ENCODE results near the gene SNRPA1. TPM values are rescaled to one million over a fixed set of nuclear protein-coding genes. Genes with fewer than 3 reads are reported as not detected.
A peak's percentile ranks its signal among the peaks of the same experiment; 100 is the strongest.

SNRPA1 gene
- total and polyA plus RNA-seq, 2 of the 13 experiments (the other 11 are each of a cell fraction or from before 2014, with no cell fraction given), result 41.2 to 108 TPM

GRCh38 chr15:101294731-101295606, at the start of gene SNRPA1 (continued):
- TF ChIP-seq ZBTB40 (IDR thresholded peaks at IDR 0.05), result no peak
- peak; percentile 75 for TF ChIP-seq ZBTB40 (CRISPR knock-in tag; IDR thresholded peaks at IDR 0.05)
- peak; percentile 91 for TF ChIP-seq POGZ (CRISPR knock-in tag; IDR thresholded peaks at IDR 0.05)
- TF ChIP-seq ZFP41 (CRISPR knock-in tag; IDR thresholded peaks at IDR 0.05; ENCODE audit: borderline replicate concordance), result peak; percentile 51; the same call in 1 of the 2 replicates
- no peak for TF ChIP-seq ZNF879 (CRISPR knock-in tag; IDR thresholded peaks at IDR 0.05)
- no peak for TF ChIP-seq ZNF329 (CRISPR knock-in tag; IDR thresholded peaks at IDR 0.05; ENCODE audit: low read depth)
- peak; percentile 98 for TF ChIP-seq HDAC1 (CRISPR knock-in tag; IDR thresholded peaks at IDR 0.05)
- TF ChIP-seq ZNF331 (CRISPR knock-in tag; IDR thresholded peaks at IDR 0.05), result peak; percentile 95
- TF ChIP-seq TEF (CRISPR knock-in tag; IDR thresholded peaks at IDR 0.05), result no peak; the same call in 1 of the 2 replicates
- peak; percentile 94 for TF ChIP-seq TFDP1 (CRISPR knock-in tag; IDR thresholded peaks at IDR 0.05; ENCODE audit: borderline replicate concordance)
- no peak for TF ChIP-seq ZBTB1 (CRISPR knock-in tag; IDR thresholded peaks at IDR 0.05; ENCODE audit: borderline replicate concordance)
- peak; percentile 97 for TF ChIP-seq ZFP91 (CRISPR knock-in tag; IDR thresholded peaks at IDR 0.05; ENCODE audit: borderline replicate concordance)
- TF ChIP-seq SP5 (CRISPR knock-in tag; IDR thresholded peaks at IDR 0.05; ENCODE audit: borderline replicate concordance, low read depth), result peak; percentile 98
- no peak for TF ChIP-seq ATF7 (IDR thresholded peaks at IDR 0.05)
- TF ChIP-seq ATF7 (CRISPR knock-in tag; IDR thresholded peaks at IDR 0.05), result no peak; the same call in 1 of the 2 replicates
- TF ChIP-seq ZSCAN21 (CRISPR knock-in tag; IDR thresholded peaks at IDR 0.05; ENCODE audit: borderline replicate concordance), result peak; percentile 91; the same call in 1 of the 2 replicates
- peak; percentile 70; the same call in 1 of the 2 replicates for TF ChIP-seq ZNF766 (CRISPR knock-in tag; IDR thresholded peaks at IDR 0.05; ENCODE audit: borderline replicate concordance)

All from HepG2 (cell line).